Loucy (cell line): ENCODE measurements around the gene IFIT1B.
"Not testable (repeated sequence)": the region's sequence is repeated elsewhere in the genome, so short reads cannot be mapped to it uniquely, and the experiment has no call there.

Source experiments
- H2AFZ ChIP-seq: fragments of 200-600 bp; sonication (generic); 2 replicates; pipeline ENCODE4 v1.6.0; 2016; ENCODE audit warnings: antibody characterized with exemption, mild to moderate bottlenecking, low read length, moderate library complexity
- H3F3A ChIP-seq: fragments of 200-600 bp; 2 replicates; pipeline ENCODE4 v1.6.0; 2016; ENCODE audit warnings: antibody characterized with exemption, low read depth, mild to moderate bottlenecking
- H3K27me3 ChIP-seq: fragments of 200-600 bp; sonication (generic); 2 replicates; pipeline ENCODE4 v1.6.1; 2014; ENCODE audit warnings: low read length, mild to moderate bottlenecking; ENCODE audit not compliant: insufficient read depth, poor library complexity, severe bottlenecking
- H3K36me3 ChIP-seq: fragments of 200-600 bp; sonication (generic); 2 replicates; pipeline ENCODE4 v1.6.1; 2016; ENCODE audit warnings: low read length; ENCODE audit not compliant: insufficient read depth
- H3K4me1 ChIP-seq: fragments of 200-600 bp; sonication (generic); 2 replicates; pipeline ENCODE4 v1.5.1; 2014; ENCODE audit warnings: low read length, mild to moderate bottlenecking; ENCODE audit not compliant: insufficient read depth, poor library complexity, severe bottlenecking
- H3K4me2 ChIP-seq: fragments of 200-600 bp; sonication (generic); 2 replicates; pipeline ENCODE4 v1.6.0; 2014; ENCODE audit warnings: antibody characterized with exemption, low read length, low read depth, mild to moderate bottlenecking; ENCODE audit not compliant: poor library complexity, severe bottlenecking
- H3K4me3 ChIP-seq: fragments of 200-600 bp; sonication (generic); 2 replicates; pipeline ENCODE4 v1.5.1; 2014; ENCODE audit warnings: low read length, mild to moderate bottlenecking, mixed read lengths; ENCODE audit not compliant: poor library complexity, severe bottlenecking
- H3K79me2 ChIP-seq: fragments of 200-600 bp; sonication (generic); 2 replicates; pipeline ENCODE4 v1.6.1; 2014; ENCODE audit warnings: low read length; ENCODE audit not compliant: insufficient read depth
- H3K9ac ChIP-seq: fragments of 200-600 bp; sonication (generic); 2 replicates; pipeline ENCODE4 v1.6.0; 2014; ENCODE audit warnings: mild to moderate bottlenecking, low read depth, low read length, moderate library complexity; ENCODE audit not compliant: poor library complexity, severe bottlenecking
- H3K9me2 ChIP-seq: fragments of 200-600 bp; sonication (generic); replicated peaks from 2 replicates; pipeline ENCODE4 v1.6.1; 2016; ENCODE audit warnings: low read depth, low read length, mixed read lengths
- H3K9me3 ChIP-seq: fragments of 200-600 bp; sonication (generic); 2 replicates; pipeline ENCODE4 v1.6.1; 2014; ENCODE audit warnings: mild to moderate bottlenecking, antibody characterized with exemption, low read length, low read depth; ENCODE audit not compliant: insufficient read depth
- H4K20me1 ChIP-seq: fragments of 200-600 bp; sonication (generic); 2 replicates; pipeline ENCODE4 v1.6.0; 2014; ENCODE audit warnings: antibody characterized with exemption, low read length, mild to moderate bottlenecking; ENCODE audit not compliant: insufficient read depth, poor library complexity, severe bottlenecking
- EZH2phosphoT487 ChIP-seq: fragments of 200-600 bp; IDR thresholded peaks from 2 replicates; pipeline ENCODE4 v1.6.1; 2018; ENCODE audit warnings: antibody characterized with exemption, mild to moderate bottlenecking, moderate library complexity, borderline replicate concordance
- TF ChIP-seq, protein P1 (sequence below): fragments of 200-600 bp; sonication (generic); conservative IDR thresholded peaks from 2 replicates; pipeline ENCODE4 v1.5.1; 2014; ENCODE audit warnings: mild to moderate bottlenecking, antibody characterized with exemption, low read length

The IFIT1B gene

DNA sequence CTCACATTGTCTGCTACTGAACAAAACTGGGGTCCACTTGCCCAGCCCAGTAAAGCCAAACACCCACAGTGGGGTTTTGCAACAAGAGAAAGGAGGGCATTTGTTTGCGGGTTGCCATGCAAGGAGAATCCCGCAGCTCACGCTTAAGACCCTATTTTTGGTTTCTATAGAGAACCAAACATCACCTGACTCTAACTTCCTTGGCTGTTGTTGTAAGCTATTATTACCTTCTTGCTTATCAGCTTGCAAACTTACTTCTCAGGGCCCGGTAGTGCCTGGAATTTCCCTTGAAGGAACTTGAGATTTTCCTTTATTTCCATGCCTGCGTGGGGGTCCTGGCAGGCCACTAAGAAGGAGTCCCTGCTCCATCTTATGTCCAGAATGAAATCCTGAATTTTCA is 29.4 kb upstream of the IFIT1B start:
- Histone ChIP-seq H4K20me1 (no peaks in the 10 kb centered on the region), H3K4me2 (peak overlapping the region; percentile 25), H3K9ac (no peak overlapping the region), H3K4me1 (peaks cover 49% of the 10 kb centered on the region), H3K36me3 (no peaks in the 10 kb centered on the region), H3K9me3 (no peaks in the 10 kb centered on the region), H3K9me2 (no peaks in the 10 kb centered on the region), H3K4me3 (peak overlapping the region; percentile 9), H3K79me2 (no peaks in the 10 kb centered on the region), H3F3A (no peaks in the 10 kb centered on the region; the same call in 1 of the 2 replicates), H3K27me3 (no peaks in the 10 kb centered on the region), H2AFZ (no peak overlapping the region)
- TF ChIP-seq EZH2phosphoT487, result no peak

DNA sequence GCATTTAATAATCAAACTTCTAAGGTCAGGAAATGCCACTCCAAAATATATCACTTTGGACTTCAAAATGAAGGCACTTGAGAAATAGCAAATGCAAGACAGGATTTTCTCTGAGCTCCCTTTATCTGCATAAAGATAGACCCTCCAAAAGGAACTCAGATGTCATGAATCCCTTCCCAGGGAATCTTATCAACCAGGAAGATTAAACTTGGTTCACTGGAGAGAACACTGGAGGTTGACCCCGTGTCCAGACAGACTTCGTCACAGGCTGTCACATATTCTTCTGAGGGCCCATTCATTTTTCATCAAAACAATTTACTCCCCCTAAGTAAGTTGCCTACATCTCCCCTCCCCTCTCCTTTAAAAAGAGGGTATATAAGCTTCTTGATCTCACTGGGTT is 28.9 kb upstream of the IFIT1B start:
- no peak overlapping the region for H3K4me3 ChIP-seq
- no peaks in the 10 kb centered on the region for H3K9me2 ChIP-seq
- no peaks in the 10 kb centered on the region; the same call in 1 of the 2 replicates for H3F3A ChIP-seq
- peaks cover 49% of the 10 kb centered on the region for H3K4me1 ChIP-seq
- H3K27me3 ChIP-seq, result no peaks in the 10 kb centered on the region
- H3K79me2 ChIP-seq, result no peaks in the 10 kb centered on the region
- H2AFZ ChIP-seq, result no peak overlapping the region
- H3K9ac ChIP-seq, result no peak overlapping the region
- TF ChIP-seq, protein P1, sequence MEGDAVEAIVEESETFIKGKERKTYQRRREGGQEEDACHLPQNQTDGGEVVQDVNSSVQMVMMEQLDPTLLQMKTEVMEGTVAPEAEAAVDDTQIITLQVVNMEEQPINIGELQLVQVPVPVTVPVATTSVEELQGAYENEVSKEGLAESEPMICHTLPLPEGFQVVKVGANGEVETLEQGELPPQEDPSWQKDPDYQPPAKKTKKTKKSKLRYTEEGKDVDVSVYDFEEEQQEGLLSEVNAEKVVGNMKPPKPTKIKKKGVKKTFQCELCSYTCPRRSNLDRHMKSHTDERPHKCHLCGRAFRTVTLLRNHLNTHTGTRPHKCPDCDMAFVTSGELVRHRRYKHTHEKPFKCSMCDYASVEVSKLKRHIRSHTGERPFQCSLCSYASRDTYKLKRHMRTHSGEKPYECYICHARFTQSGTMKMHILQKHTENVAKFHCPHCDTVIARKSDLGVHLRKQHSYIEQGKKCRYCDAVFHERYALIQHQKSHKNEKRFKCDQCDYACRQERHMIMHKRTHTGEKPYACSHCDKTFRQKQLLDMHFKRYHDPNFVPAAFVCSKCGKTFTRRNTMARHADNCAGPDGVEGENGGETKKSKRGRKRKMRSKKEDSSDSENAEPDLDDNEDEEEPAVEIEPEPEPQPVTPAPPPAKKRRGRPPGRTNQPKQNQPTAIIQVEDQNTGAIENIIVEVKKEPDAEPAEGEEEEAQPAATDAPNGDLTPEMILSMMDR, result no peak
- no peak for TF ChIP-seq EZH2phosphoT487
- no peaks in the 10 kb centered on the region for H4K20me1 ChIP-seq
- H3K36me3 ChIP-seq, result no peaks in the 10 kb centered on the region
- peak overlapping the region; percentile 25 for H3K4me2 ChIP-seq
- no peaks in the 10 kb centered on the region for H3K9me3 ChIP-seq

DNA sequence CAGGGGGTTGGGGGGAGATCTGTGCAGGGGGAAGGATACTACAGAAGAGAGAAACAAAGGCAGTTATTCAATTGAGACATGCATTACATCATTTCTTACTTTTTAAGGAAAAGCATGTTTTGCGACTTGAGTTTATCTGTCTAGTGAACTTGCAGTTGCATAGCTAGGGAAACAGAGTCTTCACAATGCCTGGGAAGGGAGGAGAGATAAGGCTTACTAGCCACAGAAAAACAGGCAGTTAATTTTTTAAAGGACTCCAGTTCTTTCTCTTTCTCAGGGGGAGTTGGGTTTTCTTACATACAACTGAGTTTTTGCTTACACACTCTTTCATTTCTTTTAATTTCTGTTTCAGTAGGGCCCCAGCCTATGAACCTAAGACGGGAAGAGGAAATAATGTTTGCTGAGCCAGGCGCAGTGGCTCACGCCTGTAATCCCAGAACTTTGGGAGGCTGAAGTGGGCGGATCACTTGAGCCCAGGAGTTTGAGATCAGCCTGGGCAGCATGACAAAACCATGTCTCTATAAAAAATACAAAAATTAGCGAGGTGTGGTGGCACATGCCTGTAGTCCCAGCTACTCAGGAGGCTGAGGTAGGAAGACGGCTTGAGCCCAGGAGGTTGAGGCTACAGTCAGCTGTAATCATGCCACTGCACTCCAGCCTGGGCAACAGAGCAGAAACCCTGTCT is 27.1 kb upstream of the IFIT1B start:
- H2AFZ ChIP-seq, H3K9ac ChIP-seq: not testable (repeated sequence)
- peaks cover 55% of the 10 kb centered on the region for H3K4me1 ChIP-seq

DNA sequence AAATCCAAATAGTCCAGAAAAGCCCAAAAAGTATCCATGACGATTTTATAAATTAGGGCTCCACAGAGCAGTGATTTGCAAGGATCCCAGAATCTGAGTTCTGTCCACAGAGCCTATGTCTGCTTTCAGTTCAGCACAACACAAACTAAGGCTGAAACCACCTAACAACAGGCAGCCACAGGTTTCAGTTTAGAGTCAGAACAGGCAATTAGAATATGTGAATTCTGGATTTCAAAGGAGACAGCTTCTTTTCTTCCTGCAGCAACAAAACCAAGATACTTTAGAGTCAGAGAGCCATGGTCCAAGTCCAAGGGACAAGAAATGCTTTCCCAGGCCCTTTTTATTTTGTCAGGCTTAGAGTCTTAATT is 26.5 kb upstream of the IFIT1B start:
- H2AFZ ChIP-seq, result no peak overlapping the region

More for the DNA sequence above, 27.1 kb upstream of the IFIT1B start:
- not testable (repeated sequence) for H3K36me3 ChIP-seq, H3F3A ChIP-seq, H3K9me2 ChIP-seq, H3K27me3 ChIP-seq, H3K9me3 ChIP-seq, H4K20me1 ChIP-seq, H3K4me3 ChIP-seq, H3K79me2 ChIP-seq
- H3K4me2 ChIP-seq, result peak overlapping the region; percentile 23

More for the DNA sequence above, 26.5 kb upstream of the IFIT1B start:
- Histone ChIP-seq H4K20me1 (no peaks in the 10 kb centered on the region), H3K4me3 (no peak overlapping the region), H3K4me2 (peak overlapping the region; percentile 23), H3K27me3 (no peaks in the 10 kb centered on the region), H3K9me3 (no peaks in the 10 kb centered on the region), H3F3A (no peaks in the 10 kb centered on the region; the same call in 1 of the 2 replicates), H3K79me2 (no peaks in the 10 kb centered on the region), H3K9me2 (no peaks in the 10 kb centered on the region), H3K9ac (no peak overlapping the region), H3K36me3 (no peaks in the 10 kb centered on the region), H3K4me1 (peaks cover 57% of the 10 kb centered on the region)
- TF ChIP-seq, protein P1, result no peak
- TF ChIP-seq EZH2phosphoT487, result no peak
